Measurements from ENCODE around the gene SPRED1. TPM values are rescaled to one million over a fixed set of nuclear protein-coding genes. Genes with fewer than 3 reads are reported as not detected.

The SPRED1 gene
- total and polyA plus RNA-seq, 2 of the 4 experiments (the other 2 are of a cell fraction): 6.6 to 17.9 TPM

GRCh38 chr15:38259134-38259533 is 6.5 kb downstream of the SPRED1 start:
- no peak overlapping the region for H3K4me2 ChIP-seq (ENCODE audit: low read depth, low read length)
- H3K4ac ChIP-seq (ENCODE audit: low read depth, low read length): no peak overlapping the region
- no peak overlapping the region for H3K23ac ChIP-seq (ENCODE audit: low read depth, low read length)
- peaks cover 6% of the 10 kb centered on the region; the same call in 1 of the 2 replicates for H3K9me1 ChIP-seq (ENCODE audit: insufficient read depth, low read length)
- H3K27ac ChIP-seq (ENCODE audit: insufficient read depth, low read length): no peak overlapping the region
- H3K56ac ChIP-seq (ENCODE audit: extremely low read depth, insufficient read depth, low read length): no peak overlapping the region
- H3K14ac ChIP-seq (replicated peaks; ENCODE audit: low read depth, low read length): no peak overlapping the region
- no peak overlapping the region for H2BK15ac ChIP-seq (ENCODE audit: low read depth, low read length)
- POLR2A ChIA-PET (ENCODE audit: unreplicated experiment): no interaction called here
- H2BK5ac ChIP-seq (ENCODE audit: low read depth, low read length, poor library complexity, severe bottlenecking): no peak overlapping the region
- no peak for ATAC-seq (ENCODE audit: low read depth)
- H2AK5ac ChIP-seq (ENCODE audit: low read depth, low read length): no peak overlapping the region
- peaks cover 77% of the 10 kb centered on the region for H4K20me1 ChIP-seq (ENCODE audit: insufficient read depth, low read length)
- peaks cover 0 to 36% of the 10 kb centered on the region in 2 experiments; a peak in 3 of 4 replicates for H3K79me1 ChIP-seq (ENCODE audit: low read depth in 1 of 2, low read length in 2 of 2)
- in situ Hi-C loops (cut with MboI; ENCODE audit: low sequenced_read_pairs): loop anchor here (10.0 kb wide), 1 partner anchor 86 kb away; no protein-coding TSS in a partner anchor
- no peaks in the 10 kb centered on the region for H3K27me3 ChIP-seq (ENCODE audit: control insufficient read depth, insufficient read depth, low read length)
- H2AFZ ChIP-seq (replicated peaks; ENCODE audit: low read length, poor library complexity): no peak overlapping the region
- no peak overlapping the region for H3K18ac ChIP-seq (ENCODE audit: low read depth, low read length)
- no peak for DNase-seq
- H4K91ac ChIP-seq (ENCODE audit: insufficient read depth, low read depth, low read length): no peak overlapping the region
- H2BK20ac ChIP-seq (ENCODE audit: low read depth, low read length): no peak overlapping the region
- no peak for TF ChIP-seq POLR2A (IDR thresholded peaks at IDR 0.05; ENCODE audit: low read depth, low read length)
- TF ChIP-seq MAZ (IDR thresholded peaks at IDR 0.05; ENCODE audit: borderline replicate concordance, low read depth, low read length): no peak
- TF ChIP-seq CHD1 (IDR thresholded peaks at IDR 0.05; ENCODE audit: low read depth, low read length): no peak
- TF ChIP-seq BHLHE40 (IDR thresholded peaks at IDR 0.05; ENCODE audit: low read depth, low read length): no peak
- no peak for TF ChIP-seq FOS (IDR thresholded peaks at IDR 0.05; ENCODE audit: low read depth, low read length)
- TF ChIP-seq ELK1 (IDR thresholded peaks at IDR 0.05; ENCODE audit: borderline replicate concordance, low read depth, low read length): no peak
- TF ChIP-seq MXI1 (IDR thresholded peaks at IDR 0.05; ENCODE audit: borderline replicate concordance, low read depth, low read length): no peak
- TF ChIP-seq CEBPB (IDR thresholded peaks at IDR 0.05; ENCODE audit: low read depth, low read length): no peak
- TF ChIP-seq MAFK (IDR thresholded peaks at IDR 0.05; ENCODE audit: low read depth, low read length): no peak
- TF ChIP-seq RCOR1 (IDR thresholded peaks at IDR 0.05; ENCODE audit: insufficient replicate concordance, low read length): no peak
- TF ChIP-seq USF2 (IDR thresholded peaks at IDR 0.05; ENCODE audit: low read depth, low read length): no peak
- H3K9ac ChIP-seq (ENCODE audit: low read depth, low read length): no peak overlapping the region
- H4K8ac ChIP-seq (ENCODE audit: low read depth in 2 of 2, low read length in 2 of 2): no peak overlapping the region
- H2BK120ac ChIP-seq (ENCODE audit: low read depth, low read length): no peak overlapping the region
- intact Hi-C loops (cut with micrococcal nuclease): loop anchor here (5.0 kb wide), 2 partner anchors 38 to 683 kb away; no protein-coding TSS in a partner anchor
- H4K5ac ChIP-seq (ENCODE audit: low read depth, low read length): no peak overlapping the region
- H3K4me3 ChIP-seq (ENCODE audit: insufficient read depth, low read depth, low read length): no peak overlapping the region
- no peaks in the 10 kb centered on the region for H3K9me3 ChIP-seq (ENCODE audit: control insufficient read depth, insufficient read depth, low read length)
- CTCF ChIA-PET: interaction anchor here (0.8 to 1.8 kb wide), 2 partner anchors 14 to 263 kb away, joined by 3 to 4 read pairs; no protein-coding TSS in a partner anchor
- H2AK9ac ChIP-seq (replicated peaks; ENCODE audit: low read depth, low read length, poor library complexity): no peak overlapping the region
- peaks cover 16% of the 10 kb centered on the region; the same call in 1 of the 2 replicates for H3K4me1 ChIP-seq (ENCODE audit: control insufficient read depth, insufficient read depth, low read length)
- dilution Hi-C loops (cut with HindIII; ENCODE audit: low sequenced_read_pairs, unreplicated experiment): no loop called here
- no TSS peak for BruUV-seq (replicated peaks)
- WGBS, 2 experiments (ENCODE audit: extremely low coverage in 2 of 2, insufficient read length in 1 of 2): no CpG with 5 or more reads among the region's 2 CpGs
- H3K36me3 ChIP-seq (ENCODE audit: control insufficient read depth, insufficient read depth, low read length): no peaks in the 10 kb centered on the region
